HPDE6-E6E7 (cell line): ENCODE results near the gene TRAIP.
"Not testable (repeated sequence)": the region's sequence is repeated elsewhere in the genome, so short reads cannot be mapped to it uniquely, and the experiment has no call there.

ENCODE experiments used
- DNase-seq: peaks from one replicate; pipeline ENCODE4 v3.0.0; 2011; ENCODE audit warnings: missing footprints; ENCODE audit errors: extremely low spot score

The TRAIP gene, protein sequence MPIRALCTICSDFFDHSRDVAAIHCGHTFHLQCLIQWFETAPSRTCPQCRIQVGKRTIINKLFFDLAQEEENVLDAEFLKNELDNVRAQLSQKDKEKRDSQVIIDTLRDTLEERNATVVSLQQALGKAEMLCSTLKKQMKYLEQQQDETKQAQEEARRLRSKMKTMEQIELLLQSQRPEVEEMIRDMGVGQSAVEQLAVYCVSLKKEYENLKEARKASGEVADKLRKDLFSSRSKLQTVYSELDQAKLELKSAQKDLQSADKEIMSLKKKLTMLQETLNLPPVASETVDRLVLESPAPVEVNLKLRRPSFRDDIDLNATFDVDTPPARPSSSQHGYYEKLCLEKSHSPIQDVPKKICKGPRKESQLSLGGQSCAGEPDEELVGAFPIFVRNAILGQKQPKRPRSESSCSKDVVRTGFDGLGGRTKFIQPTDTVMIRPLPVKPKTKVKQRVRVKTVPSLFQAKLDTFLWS

GRCh38 chr3:49856181-49857005 lies at the start of gene TRAIP:
TRAIP (minus strand) TSS chr3:49856564; CDS start chr3:49856453, 111 bp downstream.
- DNase-seq = peak; percentile 75

DNA sequence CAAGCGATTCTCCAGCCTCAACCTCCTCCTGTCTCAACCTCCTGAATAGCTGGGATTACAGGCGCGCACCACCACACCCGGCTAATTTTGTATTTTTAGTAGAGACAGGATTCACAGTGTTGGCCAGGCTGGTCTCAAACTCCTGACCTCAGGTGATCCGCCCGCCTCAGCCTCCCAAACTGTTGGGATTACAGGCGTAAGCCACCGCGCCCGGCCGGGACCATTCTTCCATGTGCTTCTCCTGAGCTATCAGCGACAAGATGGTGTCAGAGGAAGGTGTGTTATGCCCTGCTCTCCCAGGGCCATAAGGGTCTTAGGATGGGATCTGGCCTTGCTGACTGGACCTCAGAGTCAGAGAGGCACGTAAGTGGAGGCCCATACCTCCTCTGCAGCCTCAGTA lies 48.1 kb upstream of the TRAIP start:
- DNase-seq = not testable (repeated sequence)

DNA sequence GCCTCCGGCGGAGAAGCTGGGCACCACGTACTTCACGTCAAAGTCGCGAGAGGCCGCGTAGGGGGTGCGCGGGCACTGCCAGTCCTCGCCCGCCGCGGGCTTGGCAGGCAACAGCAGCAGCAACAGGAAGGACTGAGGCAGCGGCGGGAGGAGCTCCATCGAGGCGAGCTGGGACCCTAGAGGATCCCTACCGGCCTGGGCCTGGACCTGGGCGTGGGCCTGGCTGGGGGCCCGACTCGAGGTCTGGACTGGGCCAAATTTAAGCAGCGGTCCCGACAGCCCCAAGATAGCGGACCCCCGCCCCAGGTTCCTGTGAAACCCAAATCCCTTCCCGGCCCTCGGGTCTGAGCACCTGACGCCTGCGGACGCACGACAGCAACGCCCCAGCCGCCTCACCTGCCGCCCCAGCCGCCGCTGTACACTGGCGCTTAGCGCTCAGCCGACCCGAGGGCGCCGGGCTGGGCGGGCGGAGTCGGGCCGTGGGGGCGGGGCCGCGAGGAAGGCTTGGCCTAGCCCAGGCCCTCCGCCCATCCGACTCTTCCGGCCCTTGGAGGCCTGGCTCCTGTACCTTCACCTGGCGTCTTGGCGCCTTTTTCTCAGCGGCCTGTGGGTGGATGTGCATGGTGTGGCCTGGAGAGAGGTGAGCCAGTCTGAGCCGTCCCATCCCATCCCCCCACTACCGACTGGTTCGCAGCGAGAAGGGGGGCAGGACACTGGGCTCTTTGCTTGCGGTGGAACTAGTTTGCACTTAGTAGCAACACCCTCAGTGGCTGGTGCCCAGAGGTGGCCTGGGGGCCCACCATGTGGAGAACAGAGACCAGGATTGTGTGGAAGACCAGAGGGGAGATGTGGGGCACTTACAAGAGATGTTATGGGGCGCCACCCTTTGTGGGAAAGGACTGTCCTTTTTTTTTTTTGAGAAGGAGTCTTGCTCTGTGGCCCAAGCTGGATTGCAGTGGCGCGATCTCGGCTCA lies 47.4 kb upstream of the TRAIP start, which contains the start of gene MST1R:
MST1R (minus strand) TSS at position 423 of the 974 bp plus-strand sequence; CDS start at position 159, 264 bp downstream.
- no peak for DNase-seq

DNA sequence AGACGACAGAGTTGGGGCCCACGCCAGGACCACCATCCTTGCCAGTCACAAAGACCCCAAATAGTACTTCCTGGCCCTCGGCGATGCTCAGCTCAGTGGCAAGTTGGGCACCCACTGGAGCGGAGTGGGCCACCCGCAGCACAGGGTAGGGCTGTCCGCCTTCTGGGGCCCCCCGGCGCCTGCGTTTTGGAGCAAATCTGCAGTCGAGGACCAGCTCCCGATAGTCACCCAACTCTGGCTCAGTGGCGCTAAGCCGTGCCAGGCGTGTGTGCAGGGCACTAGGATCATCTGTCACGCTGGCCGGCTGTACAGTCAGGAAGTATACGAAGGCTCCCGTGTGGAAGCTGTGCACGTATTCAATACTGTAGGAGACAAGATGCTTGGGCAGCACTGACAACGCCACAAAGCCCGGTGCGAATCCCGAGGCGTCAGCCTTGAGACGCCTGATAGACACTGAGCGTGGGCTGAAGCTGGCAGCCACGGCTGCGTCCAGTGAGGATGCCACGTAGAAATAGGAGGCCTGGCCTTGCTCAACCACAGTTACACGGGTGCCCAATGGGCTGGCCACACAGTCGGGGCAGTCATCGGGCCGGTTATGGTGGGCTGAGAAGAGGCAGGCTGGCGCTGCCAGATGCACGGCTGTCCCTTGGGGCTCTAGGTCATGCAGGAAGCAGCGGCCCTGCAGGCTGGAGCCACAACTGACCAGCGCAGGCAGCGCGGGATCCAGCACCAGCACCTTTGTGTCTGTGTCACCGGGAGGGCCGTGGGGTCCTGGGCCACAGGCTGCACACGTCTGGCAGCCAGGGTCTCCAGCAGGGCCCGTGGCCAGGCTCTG lies 46.4 kb upstream of the TRAIP start:
- no peak for DNase-seq

- no peak for DNase-seq
Measured at GRCh38 chr3:49901366-49902339, 45.3 kb upstream of the TRAIP start.

DNA sequence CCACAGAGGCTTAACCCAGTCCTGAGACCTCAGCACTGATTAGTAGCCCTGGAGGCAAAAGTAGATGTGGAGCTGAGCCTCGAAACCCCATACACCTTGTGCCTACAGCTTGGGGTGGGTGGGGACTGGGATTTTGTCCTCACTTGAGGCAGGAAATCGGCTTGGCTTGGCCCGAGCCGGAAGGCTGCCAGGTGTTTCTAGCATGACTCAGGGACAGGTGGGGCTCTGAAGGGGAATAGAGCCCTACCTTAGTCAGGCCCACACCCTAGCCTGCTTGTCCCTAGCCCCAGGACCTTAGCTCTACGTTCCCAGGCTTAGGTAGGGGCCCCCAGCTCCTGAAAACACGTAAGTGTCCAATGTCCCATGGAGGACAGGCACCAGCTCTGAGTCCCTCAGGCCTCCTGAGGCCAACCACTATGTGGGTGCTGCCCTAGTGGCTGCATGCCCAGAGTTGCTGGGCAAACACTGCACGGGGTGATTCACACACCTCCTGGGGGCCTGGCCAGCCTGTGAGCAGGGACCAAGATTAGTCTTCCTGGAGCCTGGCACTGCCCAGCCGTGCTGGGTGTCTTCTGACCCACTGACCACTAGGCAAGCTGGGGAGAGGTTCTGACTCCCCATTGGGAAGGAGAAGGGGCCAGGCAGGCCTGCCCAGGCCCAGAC lies 44.3 kb upstream of the TRAIP start:
- DNase-seq = peak; percentile 89

GRCh38 chr3:49899815-49900214 lies 43.5 kb upstream of the TRAIP start:
- DNase-seq = no peak

GRCh38 chr3:49898991-49899390 lies 42.6 kb upstream of the TRAIP start:
- DNase-seq = no peak

DNA sequence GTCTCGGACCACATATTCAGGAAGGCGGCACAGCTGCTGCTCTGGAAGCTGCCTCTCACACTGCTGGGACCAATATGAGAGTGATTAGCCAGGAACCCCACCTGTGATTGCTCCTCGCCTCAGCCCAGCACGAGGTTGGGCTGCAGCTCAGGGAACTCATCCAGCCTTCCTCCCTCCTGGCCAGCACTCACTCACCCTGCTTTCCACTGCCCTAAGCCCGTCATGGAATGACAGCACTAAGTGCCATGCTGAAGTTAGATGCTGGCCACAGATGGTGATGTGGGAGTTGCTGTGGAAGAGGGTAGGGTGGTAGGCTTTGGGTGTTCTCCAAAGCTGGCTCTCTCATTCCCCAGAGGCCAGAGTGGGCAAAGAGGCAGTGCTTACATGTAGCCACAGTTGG lies 40.0 kb upstream of the TRAIP start:
- no peak for DNase-seq

GRCh38 chr3:49895791-49896190 lies 39.4 kb upstream of the TRAIP start:
- no peak for DNase-seq

DNA sequence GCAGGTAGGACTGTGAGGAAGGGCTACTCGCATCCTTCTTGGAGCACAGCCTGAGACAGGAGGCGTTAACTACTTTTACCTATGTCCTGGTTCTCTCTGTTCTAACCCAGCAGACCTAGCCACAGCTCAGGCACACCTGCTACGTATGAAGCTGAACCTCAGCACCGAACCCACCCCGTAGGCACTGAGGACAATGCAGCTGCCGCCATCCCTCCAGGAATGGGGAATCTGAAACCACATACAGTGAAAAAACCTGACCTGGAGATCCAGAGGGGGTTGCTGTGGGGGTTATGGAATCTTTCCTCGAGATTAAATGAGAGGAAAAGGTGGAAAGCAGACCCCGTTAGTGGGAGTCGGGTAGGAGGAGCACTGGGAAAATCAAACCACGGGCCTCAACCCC lies 32.9 kb upstream of the TRAIP start:
- DNase-seq = no peak

DNA sequence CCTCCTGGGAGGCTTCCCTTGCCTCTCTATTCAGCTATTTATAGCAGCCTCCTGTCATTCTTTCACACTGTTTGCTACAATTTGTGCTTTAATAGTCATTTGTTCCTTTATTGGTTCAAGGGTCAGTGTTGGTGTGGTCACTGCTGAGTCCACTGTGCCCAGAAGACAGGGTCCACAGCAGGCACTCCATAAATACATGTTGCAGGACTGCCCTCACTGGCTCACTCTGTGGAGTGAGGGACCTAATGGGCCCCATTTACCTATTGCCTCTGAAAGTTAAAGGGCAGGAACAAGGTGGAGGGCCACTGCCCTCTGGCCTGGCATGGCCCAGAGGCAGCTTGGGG lies 30.5 kb upstream of the TRAIP start:
- no peak for DNase-seq

DNA sequence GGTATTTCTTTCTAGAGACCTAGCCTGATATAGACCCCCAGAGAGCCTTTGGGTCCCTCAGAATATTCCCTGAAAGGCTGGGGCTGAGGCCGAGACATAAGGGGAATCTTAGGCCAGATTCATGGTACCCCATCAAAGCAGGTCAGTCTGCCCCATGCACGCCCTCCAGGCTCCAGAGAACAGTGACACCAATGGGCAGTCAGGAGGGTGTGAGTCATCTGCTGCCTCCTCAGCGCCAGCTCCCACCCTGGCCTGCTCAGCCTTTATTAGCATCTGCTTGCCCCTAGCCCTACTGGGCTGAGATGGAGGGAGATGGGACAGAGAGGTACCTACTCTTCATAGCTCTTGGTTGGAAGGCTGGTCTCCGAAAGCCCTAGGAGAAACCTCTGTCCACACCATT lies 27.6 kb upstream of the TRAIP start:
- no peak for DNase-seq

DNA sequence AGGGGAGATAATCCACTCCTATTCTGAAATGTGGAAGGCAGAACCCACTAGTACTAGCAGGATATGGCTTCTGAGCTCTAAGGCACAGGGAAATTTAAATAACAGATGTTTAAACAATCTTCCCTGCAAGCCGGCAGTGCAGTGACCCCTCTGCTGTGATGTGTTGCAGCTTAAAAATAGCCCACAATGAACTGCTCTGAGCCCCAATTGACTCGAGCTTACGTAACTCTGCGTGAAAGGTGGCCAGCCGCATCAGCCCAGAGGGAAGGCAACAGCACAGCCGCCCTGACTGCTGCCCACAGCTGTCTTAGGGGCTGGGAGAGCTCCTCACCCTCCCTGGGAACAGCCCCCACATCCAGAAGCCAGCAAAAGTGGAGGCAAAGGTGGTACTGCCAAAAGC lies 25.8 kb upstream of the TRAIP start:
- DNase-seq = no peak

GRCh38 chr3:49880581-49881315 lies 24.4 kb upstream of the TRAIP start:
- no peak for DNase-seq

- no peak for DNase-seq
Measured at GRCh38 chr3:49879721-49880120, 23.4 kb upstream of the TRAIP start.

GRCh38 chr3:49878686-49879085 lies 22.3 kb upstream of the TRAIP start:
- DNase-seq = no peak

GRCh38 chr3:49877716-49878115 lies 21.4 kb upstream of the TRAIP start:
- no peak for DNase-seq
